Astrocyte (in vitro differentiated cells and primary cell): ENCODE results near the gene CHGA. TPM values are rescaled to one million over a fixed set of nuclear protein-coding genes. Genes with fewer than 3 reads are reported as not detected.

Experiments used
- DNase-seq: peaks from one replicate; pipeline ENCODE4 v3.0.0-alpha.2; 2010; ENCODE audit warnings: low read depth
- FAIRE-seq: peaks from 2 replicates; lab custom pipeline; 2011; peaks lifted over from hg19 to GRCh38; lab: Jason Lieb, UNC
- H2AFZ ChIP-seq: 2 replicates; pipeline ENCODE4 v1.6.0; 2012; ENCODE audit warnings: low read depth, low read length, inconsistent platforms
- H3K27ac ChIP-seq: 2 replicates; pipeline ENCODE4 v1.5.1; 2011; ENCODE audit warnings: low read depth, low read length, inconsistent platforms
- H3K27me3 ChIP-seq: 2 replicates; pipeline ENCODE4 v1.6.0; 2011; ENCODE audit warnings: low read length, inconsistent platforms; ENCODE audit not compliant: insufficient read depth
- H3K36me3 ChIP-seq: 2 replicates; pipeline ENCODE4 v1.5.1; 2011; ENCODE audit warnings: low read length, inconsistent platforms; ENCODE audit not compliant: insufficient read depth
- H3K4me1 ChIP-seq: 2 replicates; pipeline ENCODE4 v1.5.1; 2011; ENCODE audit warnings: low read length, inconsistent platforms; ENCODE audit not compliant: insufficient read depth
- H3K4me2 ChIP-seq: 2 replicates; pipeline ENCODE4 v1.6.0; 2012; ENCODE audit warnings: low read length, inconsistent platforms
- H3K4me3 ChIP-seq: 2 replicates; pipeline ENCODE4 v1.5.1; 2011; ENCODE audit warnings: low read depth, mild to moderate bottlenecking, low read length, inconsistent platforms; ENCODE audit not compliant: insufficient read depth
- H3K79me2 ChIP-seq: 2 replicates; pipeline ENCODE4 v1.6.0; 2012; ENCODE audit warnings: mild to moderate bottlenecking, low read length, inconsistent platforms; ENCODE audit not compliant: insufficient read depth
- H3K9ac ChIP-seq: 2 replicates; pipeline ENCODE4 v1.6.0; 2012; ENCODE audit warnings: mild to moderate bottlenecking, low read length, inconsistent platforms
- H3K9me3 ChIP-seq: 2 replicates; pipeline ENCODE4 v1.5.1; 2012; ENCODE audit warnings: low read depth, mild to moderate bottlenecking, low read length, inconsistent platforms; ENCODE audit not compliant: insufficient read depth
- H4K20me1 ChIP-seq: 2 replicates; pipeline ENCODE4 v1.6.0; 2012; ENCODE audit warnings: low read length, inconsistent platforms; ENCODE audit not compliant: insufficient read depth
- H3K27ac Mint-ChIP-seq: one replicate; pipeline ENCODE4 v1.8.0; 2021; ENCODE audit warnings: mild to moderate bottlenecking, mixed read lengths; ENCODE audit not compliant: unreplicated experiment
- H3K27me3 Mint-ChIP-seq: one replicate; pipeline ENCODE4 v1.8.0; 2021; ENCODE audit warnings: low read depth, mixed read lengths; ENCODE audit not compliant: unreplicated experiment
- H3K36me3 Mint-ChIP-seq: one replicate; pipeline ENCODE4 v1.8.0; 2021; ENCODE audit warnings: low read depth, mixed read lengths; ENCODE audit not compliant: unreplicated experiment
- H3K4me1 Mint-ChIP-seq: one replicate; pipeline ENCODE4 v1.8.0; 2021; ENCODE audit warnings: low read depth, mixed read lengths; ENCODE audit not compliant: unreplicated experiment
- H3K4me3 Mint-ChIP-seq: one replicate; pipeline ENCODE4 v1.8.0; 2021; ENCODE audit warnings: mild to moderate bottlenecking, moderate library complexity, mixed read lengths; ENCODE audit not compliant: unreplicated experiment
- H3K9me3 Mint-ChIP-seq: one replicate; pipeline ENCODE4 v1.8.0; 2021; ENCODE audit warnings: mild to moderate bottlenecking, mixed read lengths; ENCODE audit not compliant: unreplicated experiment
- CTCF ChIP-seq: IDR thresholded peaks from 2 replicates; pipeline ENCODE4 v1.5.1; 2011; ENCODE audit warnings: low read depth, mild to moderate bottlenecking, inconsistent platforms, low read length, moderate library complexity; ENCODE audit not compliant: insufficient read depth
- EZH2 ChIP-seq: IDR thresholded peaks from 2 replicates; pipeline ENCODE4 v1.6.1; 2012; ENCODE audit warnings: mild to moderate bottlenecking, low read length, inconsistent platforms; ENCODE audit not compliant: insufficient read depth
- total RNA-seq: library from RNA; stranded (reverse); gene quantifications from 2 replicates; pipeline ENCODE4 v1.2.1, GENCODE V29; 2021

Gene CHGA
- total RNA-seq, 1 donor from 2014 or later, result not detected

- Mint-ChIP-seq H3K27me3 (peaks cover 18% of the 10 kb centered on the region), H3K27ac (no peak overlapping the region), H3K4me1 (no peaks in the 10 kb centered on the region), H3K4me3 (no peak overlapping the region), H3K36me3 (no peaks in the 10 kb centered on the region), H3K9me3 (peaks cover 2% of the 10 kb centered on the region)
- Histone ChIP-seq H3K4me2 (no peak overlapping the region), H2AFZ (no peak overlapping the region), H3K4me1 (no peaks in the 10 kb centered on the region), H3K27ac (no peak overlapping the region), H3K79me2 (no peaks in the 10 kb centered on the region), H3K4me3 (no peak overlapping the region), H3K27me3 (no peaks in the 10 kb centered on the region), H3K9me3 (no peaks in the 10 kb centered on the region), H3K9ac (no peak overlapping the region), H4K20me1 (peaks cover 4% of the 10 kb centered on the region), H3K36me3 (no peaks in the 10 kb centered on the region)
- DNase-seq, result no peak
- TF ChIP-seq CTCF (no peak), EZH2 (no peak)
- no peak for FAIRE-seq
These were observed 17.6 kb downstream of the CHGA start for GRCh38 chr14:92940543-92940942.

DNA sequence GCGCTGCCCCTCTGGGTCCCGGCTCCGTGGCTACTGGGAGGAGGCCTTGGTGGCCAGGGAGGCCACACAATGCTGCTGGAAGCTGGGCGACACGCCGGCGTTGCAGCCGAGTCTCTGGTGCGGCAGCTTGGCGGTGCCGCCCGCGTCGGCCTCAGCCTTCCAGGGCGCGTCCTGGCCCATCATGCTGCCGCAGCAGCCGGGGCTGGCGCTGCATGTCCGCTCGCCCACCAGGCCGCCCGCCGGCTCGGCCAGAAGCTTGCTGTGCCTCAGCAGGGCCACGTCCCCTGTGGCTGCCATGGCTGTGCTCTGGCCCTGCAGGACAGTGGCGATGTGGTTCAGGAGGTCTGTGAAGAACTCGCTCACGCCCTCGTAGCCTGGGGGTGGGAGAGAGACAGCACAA, 18.6 kb downstream of the CHGA start:
- peaks cover 4% of the 10 kb centered on the region for H4K20me1 ChIP-seq
- Mint-ChIP-seq H3K9me3 (peaks cover 2% of the 10 kb centered on the region), H3K27me3 (peaks cover 19% of the 10 kb centered on the region), H3K4me1 (peaks cover 4% of the 10 kb centered on the region), H3K4me3 (no peak overlapping the region), H3K27ac (no peak overlapping the region), H3K36me3 (no peaks in the 10 kb centered on the region)
- H3K4me3 ChIP-seq, result no peak overlapping the region
- no peaks in the 10 kb centered on the region for H3K79me2 ChIP-seq
- no peaks in the 10 kb centered on the region for H3K36me3 ChIP-seq
- no peak overlapping the region for H2AFZ ChIP-seq
- no peak overlapping the region for H3K4me2 ChIP-seq
- no peak for DNase-seq
- H3K4me1 ChIP-seq, result peaks cover 4% of the 10 kb centered on the region
- H3K27ac ChIP-seq, result no peak overlapping the region
- TF ChIP-seq CTCF (no peak), EZH2 (no peak)
- no peak for FAIRE-seq
- no peaks in the 10 kb centered on the region for H3K27me3 ChIP-seq
- no peak overlapping the region for H3K9ac ChIP-seq
- no peaks in the 10 kb centered on the region for H3K9me3 ChIP-seq

- no peaks in the 10 kb centered on the region for H3K27me3 ChIP-seq
- no peak for FAIRE-seq
- H3K9me3 Mint-ChIP-seq, result peaks cover 2% of the 10 kb centered on the region
- no peak overlapping the region for H3K4me2 ChIP-seq
- no peaks in the 10 kb centered on the region for H3K36me3 Mint-ChIP-seq
- no peaks in the 10 kb centered on the region for H3K36me3 ChIP-seq
- peaks cover 4% of the 10 kb centered on the region for H3K4me1 ChIP-seq
- peaks cover 21% of the 10 kb centered on the region for H3K27me3 Mint-ChIP-seq
- no peak overlapping the region for H3K4me3 Mint-ChIP-seq
- no peaks in the 10 kb centered on the region for H3K9me3 ChIP-seq
- H3K9ac ChIP-seq, result no peak overlapping the region
- H3K4me1 Mint-ChIP-seq, result peaks cover 5% of the 10 kb centered on the region
- H3K27ac ChIP-seq, result no peak overlapping the region
- no peak overlapping the region for H3K4me3 ChIP-seq
- TF ChIP-seq CTCF (no peak), EZH2 (no peak)
- no peaks in the 10 kb centered on the region for H3K79me2 ChIP-seq
- H3K27ac Mint-ChIP-seq, result no peak overlapping the region
- no peak for DNase-seq
- peaks cover 5% of the 10 kb centered on the region for H4K20me1 ChIP-seq
- no peak overlapping the region for H2AFZ ChIP-seq
These were observed 19.2 kb downstream of the CHGA start for GRCh38 chr14:92942136-92942535.
